CD4-positive, alpha-beta T cell treated with Interleukin-1 beta for 1 hour (primary cell): ENCODE results near the gene GKN2.

ENCODE experiments used
- DNase-seq, 2 donors: peaks; one replicate each; pipeline ENCODE4 v3.0.0-alpha.2; 2020 to 2022

GKN2 gene

DNA sequence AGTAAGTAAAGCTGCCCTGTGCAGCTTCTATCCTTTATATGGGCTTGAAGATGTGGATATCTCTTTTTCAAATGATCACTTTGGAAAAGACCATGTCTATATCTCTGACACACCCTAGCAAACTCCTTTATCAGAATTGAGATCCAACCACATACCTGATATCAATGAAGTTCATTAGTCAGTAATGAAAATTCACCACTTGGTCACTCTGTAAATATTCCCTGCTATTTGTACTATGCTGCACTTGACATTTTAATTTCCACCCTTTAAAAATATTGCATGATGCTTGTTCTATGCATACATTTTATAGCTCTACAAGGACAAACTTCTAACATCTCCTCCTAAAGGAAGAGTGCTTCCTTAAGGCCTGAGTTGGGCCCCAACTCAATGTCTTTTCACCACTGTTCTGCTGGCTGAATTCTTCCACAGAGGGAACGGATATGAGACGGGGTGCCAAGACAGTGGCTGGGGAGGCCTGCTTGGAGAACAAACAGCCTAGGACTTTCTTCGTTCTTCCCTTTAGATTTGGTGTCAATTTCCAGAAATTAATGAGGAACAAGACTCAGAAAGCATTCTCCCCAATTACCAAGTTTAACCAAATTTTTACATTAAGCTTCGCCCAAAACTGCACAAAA is at the start of gene GKN2:
Gene GKN2, minus strand, starts transcription at position 7 of the 635 bp plus-strand sequence. CDS start 32 bp downstream, outside the sequence.
- no peak for DNase-seq

DNA sequence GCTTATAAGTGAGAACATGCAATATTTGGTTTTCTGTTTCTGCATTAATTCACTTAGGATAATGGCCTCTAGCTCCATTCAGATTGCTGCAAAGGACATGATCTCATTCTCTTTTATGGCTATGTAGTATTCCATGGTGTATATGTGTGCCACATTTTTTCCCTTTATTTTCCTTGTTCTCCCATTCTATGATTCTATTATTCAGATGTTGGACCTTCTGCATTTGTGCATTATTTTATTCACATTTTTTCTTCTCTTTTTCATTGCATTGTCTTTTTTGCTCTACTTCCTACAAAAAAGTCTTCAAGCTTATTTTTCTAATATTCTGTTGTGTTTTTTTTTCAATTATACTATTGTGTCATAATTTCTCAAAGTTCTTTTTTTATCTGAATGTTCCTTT is 49.2 kb upstream of the GKN2 start:
- no peak for DNase-seq

DNA sequence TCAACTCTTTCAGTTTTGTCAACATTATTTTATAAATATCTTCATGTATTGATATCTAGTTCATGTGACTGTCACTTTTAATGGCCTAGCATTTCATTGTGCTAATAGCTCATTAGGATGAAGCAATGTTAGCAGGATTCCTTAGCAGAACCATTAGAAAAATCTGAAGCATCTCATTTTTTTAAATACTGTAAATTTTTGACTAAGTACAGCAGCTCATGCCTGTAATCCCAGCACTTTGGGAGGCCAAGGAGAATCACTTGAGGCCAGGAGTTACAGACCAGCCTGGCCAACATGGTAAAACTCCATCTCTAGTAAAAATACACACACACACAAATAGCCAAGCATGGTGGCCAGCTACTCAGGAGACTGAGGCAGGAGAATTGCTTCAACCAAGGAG is 44.7 kb upstream of the GKN2 start:
- DNase-seq, result no peak

DNA sequence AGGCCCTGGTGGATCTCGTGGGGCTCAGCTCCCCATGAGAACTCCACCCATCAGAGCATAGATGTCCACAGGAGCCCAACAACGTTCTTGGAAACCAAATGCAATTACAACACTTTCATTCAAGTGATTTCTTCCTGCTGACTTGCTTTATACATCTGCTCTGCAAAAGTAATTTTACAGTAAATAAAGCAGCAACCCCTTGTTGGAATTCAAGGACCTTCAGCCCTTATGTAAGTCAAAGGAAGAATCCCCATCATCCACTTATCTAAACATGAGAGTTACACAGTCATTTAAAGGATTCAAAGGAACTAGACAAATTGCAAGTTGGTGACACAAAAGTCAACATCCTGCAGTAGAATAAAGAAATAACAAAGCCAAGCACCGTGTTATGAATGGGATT is 43.2 kb upstream of the GKN2 start:
- DNase-seq, result no peak

DNA sequence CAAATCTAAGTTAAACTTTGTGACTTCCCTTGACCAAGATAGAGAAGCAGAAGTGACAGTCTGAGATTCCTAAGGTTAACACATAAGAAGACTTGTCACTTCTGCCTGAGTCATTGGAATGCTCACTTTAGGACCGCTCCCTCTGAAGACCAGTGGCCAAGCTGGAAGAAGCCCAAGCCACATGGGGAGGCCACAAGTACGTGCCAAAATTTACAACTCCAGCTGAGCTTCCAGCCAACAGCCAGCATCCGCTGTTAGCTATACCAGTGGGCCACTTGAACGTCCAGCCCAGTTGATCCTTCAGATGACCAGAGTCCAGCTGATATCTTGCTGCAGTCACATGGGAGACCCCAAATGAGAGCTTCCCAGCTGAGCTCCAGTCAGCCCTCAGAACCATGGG is 42.2 kb upstream of the GKN2 start:
- no peak for DNase-seq

DNA sequence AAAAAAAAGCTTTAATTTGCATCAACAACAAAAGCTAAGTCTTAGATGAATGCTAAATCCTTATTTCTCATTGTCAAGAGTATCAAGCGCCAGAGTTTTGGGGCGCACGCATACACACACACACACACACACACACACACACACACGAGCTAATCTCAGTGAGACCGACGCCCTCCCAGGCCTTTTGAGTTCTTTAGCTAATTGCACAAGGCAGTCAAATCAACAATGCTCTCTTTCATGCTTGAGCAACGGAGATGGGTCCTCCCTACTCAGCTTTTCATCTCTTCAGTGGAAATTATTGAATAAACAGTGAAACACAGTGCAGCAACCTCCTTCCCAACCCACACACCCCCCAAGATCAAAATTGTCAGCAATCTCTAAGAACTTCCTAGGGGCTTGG is 41.0 kb upstream of the GKN2 start:
- no peak for DNase-seq

DNA sequence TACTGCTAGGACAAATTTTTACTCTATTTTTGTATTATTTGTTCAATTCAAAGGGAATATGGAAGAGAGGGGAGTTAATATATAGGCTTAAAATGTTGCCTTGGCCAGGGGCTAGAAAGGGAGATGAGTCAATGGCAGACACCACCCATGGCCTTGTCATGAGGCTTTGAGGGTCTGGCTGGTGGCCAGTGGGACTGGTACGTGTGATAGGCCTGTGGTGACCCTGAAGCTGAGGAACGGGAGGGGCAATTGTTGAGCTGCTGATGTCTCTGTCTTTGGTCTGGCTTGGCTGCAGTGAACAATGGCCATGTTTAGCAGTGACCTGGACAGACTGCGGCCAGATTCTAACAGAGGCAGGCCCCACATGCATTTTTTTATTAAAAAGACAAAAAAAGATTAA is 40.2 kb upstream of the GKN2 start:
- no peak for DNase-seq

DNA sequence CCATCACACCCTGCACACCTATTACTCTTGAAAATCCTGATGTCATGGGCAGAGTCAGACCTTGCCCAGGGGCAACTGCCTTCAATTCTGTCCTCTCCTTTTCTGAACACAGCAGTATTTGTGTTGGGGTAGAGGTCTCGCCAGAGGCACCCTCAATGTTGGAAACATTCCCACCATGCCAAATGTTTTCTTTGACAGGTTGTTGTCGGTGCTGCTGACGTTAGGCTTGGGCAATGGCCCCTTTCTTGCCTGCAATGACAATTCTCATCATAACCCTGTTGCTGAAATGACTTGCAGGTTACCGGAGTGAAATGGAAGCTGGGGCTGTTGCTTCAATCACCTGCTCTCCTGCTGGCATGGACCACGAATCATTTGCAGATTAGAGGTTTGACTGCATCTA is 39.6 kb upstream of the GKN2 start:
- no peak for DNase-seq

DNA sequence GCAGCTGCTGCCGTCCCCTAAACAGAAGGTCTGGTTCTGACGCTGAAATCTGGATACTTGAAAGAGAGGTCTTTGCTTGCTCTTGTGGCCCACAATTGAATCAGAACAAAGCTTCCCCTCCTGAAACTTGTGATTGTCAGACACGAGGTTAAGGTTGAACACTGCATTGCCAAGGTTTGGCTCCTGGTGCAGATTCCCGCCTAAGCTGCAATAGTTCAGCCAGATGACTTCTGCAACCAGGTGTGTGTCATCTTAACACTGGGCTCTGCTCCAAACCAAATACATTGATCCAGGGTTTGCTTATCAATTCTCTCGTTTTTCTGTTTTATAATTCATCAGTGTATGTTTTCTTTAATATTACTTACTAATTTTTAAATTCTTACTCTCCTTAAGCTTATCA is 36.3 kb upstream of the GKN2 start:
- no peak for DNase-seq

DNA sequence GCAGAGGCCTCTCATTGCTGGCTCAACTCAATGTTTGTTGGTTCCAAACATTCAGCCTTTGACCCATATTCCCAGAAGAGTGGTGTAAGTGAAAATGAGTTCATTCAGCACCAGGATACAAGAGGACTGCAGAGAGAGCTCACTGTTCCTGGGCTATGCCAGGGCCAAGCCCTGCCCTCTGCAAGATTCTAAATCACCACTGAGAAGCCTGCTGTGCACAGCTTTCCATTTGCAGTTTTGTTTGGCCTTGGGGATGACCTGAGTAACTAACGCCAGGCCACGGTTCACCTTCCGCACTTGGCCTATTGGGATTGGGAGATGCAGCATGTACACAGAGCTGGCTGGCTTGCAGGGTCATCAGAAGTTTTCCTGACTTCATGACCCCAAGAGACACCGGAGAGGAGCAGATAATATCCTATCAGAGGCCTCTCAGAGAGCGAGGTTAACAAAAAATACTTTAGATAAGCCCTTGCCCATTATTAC is 34.4 kb upstream of the GKN2 start:
- DNase-seq, result no peak

GRCh38 chr2:68980956-68981355 is 28.3 kb upstream of the GKN2 start:
- DNase-seq, result no peak

- DNase-seq, result no peak
These were observed 25.4 kb upstream of the GKN2 start for GRCh38 chr2:68978098-68978497.

DNA sequence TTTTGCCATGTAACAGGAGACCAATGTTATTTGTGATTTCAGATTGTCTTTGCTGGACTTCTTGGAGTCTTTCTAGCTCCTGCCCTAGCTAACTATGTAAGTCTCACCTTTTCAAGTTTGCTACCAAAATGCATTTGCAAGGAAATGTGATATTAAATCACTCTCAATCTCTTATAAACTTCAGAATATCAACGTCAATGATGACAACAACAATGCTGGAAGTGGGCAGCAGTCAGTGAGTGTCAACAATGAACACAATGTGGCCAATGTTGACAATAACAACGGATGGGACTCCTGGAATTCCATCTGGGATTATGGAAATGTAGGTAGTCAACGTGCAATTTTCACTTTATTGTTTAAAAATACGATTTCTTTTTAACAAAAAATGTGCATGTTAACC is 24.8 kb upstream of the GKN2 start:
- no peak for DNase-seq

GRCh38 chr2:68975844-68976243 is 23.2 kb upstream of the GKN2 start:
- DNase-seq, result no peak

- DNase-seq, result no peak
These were observed 22.4 kb upstream of the GKN2 start for GRCh38 chr2:68974946-68975665.

GRCh38 chr2:68974251-68974650 is 21.6 kb upstream of the GKN2 start, which contains the start of gene GKN1:
GKN1 (plus strand) TSS chr2:68974636; CDS start chr2:68974678, 42 bp downstream.
- DNase-seq, result no peak

DNA sequence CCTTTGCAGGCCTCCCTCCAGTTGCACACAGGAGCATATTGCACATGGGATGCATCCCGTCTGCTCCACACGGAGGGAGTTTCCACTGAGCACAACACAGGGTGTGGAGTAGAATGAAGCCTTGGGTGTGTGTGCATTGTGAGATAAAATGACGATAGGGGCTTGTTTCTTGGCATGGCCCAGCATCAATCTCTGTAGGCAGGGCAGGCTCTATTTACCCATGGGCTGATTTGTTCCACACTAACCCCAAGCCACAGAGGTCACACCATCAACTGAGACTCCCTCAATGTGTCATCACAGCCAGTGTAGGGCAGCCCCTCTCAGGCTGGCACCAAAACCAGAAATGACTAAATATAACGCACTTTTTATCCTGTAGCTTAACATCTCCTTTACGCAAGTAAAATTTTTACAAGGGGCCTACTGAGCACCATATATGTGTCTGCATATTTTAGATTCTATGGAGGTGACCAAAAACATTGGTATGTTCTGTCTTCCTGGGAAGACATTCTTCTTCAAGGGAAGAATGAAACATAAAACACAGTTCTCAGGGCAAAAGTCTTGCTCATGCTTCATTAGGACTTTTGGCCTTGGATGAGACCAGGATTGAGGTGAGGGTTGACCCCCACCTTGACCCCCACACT is 19.0 kb upstream of the GKN2 start:
- DNase-seq, result no peak

DNA sequence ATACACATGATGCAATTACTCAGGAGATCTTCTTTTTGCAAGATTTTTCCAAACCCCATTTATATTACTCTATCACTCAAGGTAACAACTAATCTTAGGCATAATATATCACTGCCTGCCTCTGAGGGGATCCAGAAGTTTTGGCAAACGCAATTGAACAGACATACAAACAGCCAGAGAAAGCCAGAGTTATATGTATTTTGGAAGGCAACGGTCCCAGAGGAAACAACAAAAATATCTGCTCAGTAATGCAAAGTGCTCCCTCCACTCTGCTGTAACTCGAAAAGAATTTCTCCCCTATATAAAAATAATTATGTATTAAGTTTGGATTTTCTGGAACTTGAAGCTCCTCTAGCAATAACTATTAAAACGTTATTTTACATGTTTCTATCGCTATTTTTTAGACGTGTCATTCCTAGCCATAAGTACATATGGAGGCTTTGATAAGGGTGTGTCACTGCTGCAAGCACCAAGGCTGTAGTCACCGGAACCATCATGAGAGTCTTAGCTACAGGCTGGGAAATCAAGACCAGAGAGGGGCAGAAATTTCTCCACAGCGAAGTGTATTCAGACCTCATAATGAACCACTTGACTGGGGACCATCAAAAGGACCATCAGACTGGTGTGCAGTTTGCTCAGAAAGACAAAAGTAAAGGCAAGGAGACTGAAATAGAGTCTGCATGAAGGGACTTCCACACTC is 18.0 kb upstream of the GKN2 start:
- DNase-seq, result no peak

DNA sequence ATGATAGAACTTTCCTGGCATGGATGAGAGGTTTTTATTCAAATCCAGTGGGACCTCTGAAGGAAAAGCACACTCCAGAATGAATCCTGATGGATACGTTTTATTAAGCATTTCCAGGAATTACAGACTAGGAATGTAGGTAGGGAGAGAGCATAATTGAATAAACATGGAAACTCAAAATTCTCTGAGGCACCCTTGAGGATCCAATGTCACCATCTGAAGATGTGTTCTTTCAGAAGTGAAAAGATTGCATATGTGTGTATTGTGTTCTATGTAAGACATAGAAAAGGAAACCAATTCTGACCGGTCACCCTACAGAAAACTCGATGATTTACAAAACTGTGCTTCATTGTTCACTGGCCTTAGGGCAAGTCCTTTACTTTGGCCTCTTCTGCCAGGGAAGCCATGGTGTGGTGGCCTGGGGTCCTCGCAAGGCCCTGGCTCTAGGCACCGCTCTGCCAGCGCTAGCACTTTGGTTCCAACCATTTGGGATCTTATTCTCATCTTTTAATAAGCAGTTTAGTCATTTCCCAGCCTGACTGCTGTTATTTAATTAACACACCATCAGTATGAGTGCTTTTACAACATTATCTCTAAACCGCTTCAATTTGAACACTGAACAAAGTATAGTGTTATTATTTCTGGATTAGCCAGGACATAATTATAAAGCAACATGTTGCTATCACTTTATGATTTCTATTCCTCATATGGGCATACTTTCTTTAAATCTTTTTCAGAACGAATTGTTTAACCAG is 17.2 kb upstream of the GKN2 start:
- no peak for DNase-seq

GRCh38 chr2:68968221-68968620 is 15.5 kb upstream of the GKN2 start:
- no peak for DNase-seq

- DNase-seq, result no peak
These were observed 11.6 kb upstream of the GKN2 start for GRCh38 chr2:68964282-68964681.

GRCh38 chr2:68961380-68961779 is 8.7 kb upstream of the GKN2 start:
- DNase-seq, result no peak

DNA sequence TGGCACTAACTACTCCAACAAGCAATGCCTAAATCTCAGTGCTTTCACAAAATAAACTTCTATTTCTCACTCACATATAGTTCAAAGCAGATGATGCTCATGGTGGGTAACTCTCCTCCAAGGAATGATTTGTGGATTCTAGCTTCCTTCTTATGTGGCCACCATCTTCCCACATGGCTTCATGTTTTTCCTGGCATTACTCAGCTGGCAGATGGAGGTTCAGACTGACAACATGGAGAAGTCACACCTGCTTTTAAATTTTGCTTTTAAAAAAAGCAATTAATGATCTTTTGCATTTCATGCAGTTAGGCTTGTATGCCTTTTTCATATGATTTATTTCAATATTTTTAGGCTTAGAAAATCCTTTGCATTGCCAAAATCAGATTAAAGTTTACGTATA is 6.3 kb upstream of the GKN2 start:
- no peak for DNase-seq
